ENCODE results near the gene SMIM22.

The SMIM22 gene

DNA sequence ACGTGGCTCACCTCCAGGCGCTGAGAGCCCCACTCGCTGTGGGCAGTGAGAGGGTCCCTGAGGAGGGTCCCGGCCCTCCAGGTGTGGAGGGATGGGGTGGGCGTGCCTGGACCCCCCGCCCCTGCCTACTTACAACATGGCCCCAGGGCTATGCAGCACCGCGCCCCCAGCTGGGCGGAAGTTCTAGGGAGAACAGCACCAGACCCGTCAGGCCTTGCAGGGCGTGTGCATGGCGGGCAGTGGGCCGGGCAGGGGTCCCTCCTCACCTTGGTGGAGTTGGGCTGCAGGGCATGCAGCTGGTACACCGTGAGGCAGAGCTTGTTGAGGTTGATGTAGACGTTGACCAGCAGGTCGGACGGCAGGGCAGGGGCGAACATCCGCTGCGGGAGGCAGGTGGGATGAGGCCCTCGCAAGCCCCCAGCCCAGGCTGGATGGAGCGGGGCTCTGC is 2.7 kb downstream of the SMIM22 start:
- H3K4me3 ChIP-seq (ENCODE audit: low read length) = no peak overlapping the region
- TF ChIP-seq, protein P1, sequence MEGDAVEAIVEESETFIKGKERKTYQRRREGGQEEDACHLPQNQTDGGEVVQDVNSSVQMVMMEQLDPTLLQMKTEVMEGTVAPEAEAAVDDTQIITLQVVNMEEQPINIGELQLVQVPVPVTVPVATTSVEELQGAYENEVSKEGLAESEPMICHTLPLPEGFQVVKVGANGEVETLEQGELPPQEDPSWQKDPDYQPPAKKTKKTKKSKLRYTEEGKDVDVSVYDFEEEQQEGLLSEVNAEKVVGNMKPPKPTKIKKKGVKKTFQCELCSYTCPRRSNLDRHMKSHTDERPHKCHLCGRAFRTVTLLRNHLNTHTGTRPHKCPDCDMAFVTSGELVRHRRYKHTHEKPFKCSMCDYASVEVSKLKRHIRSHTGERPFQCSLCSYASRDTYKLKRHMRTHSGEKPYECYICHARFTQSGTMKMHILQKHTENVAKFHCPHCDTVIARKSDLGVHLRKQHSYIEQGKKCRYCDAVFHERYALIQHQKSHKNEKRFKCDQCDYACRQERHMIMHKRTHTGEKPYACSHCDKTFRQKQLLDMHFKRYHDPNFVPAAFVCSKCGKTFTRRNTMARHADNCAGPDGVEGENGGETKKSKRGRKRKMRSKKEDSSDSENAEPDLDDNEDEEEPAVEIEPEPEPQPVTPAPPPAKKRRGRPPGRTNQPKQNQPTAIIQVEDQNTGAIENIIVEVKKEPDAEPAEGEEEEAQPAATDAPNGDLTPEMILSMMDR (conservative IDR thresholded peaks at IDR 0.05; ENCODE audit: low read depth, low read length) = no peak
- no peak for DNase-seq (ENCODE audit: low read depth)

DNA sequence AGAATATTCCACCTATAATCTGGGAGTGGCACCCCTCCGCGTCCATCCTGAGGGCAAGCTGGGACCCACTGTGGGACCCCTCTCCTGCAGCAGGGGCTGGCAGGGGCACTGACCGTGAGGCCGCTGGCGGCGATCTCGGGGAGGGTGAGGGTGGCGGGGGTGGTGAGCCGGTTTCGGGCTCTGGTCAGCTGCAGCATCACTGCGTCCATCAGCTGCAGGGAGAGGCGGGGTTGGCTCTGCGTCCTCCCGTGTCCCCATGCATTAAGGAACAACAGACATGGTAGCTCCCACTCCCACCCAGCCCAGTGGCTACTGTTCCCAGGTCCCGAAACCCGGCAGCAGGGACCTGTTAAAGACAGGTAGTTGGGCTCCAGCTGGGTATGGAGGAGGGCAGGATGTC is 3.3 kb downstream of the SMIM22 start:
- TF ChIP-seq, protein P1 (conservative IDR thresholded peaks at IDR 0.05; ENCODE audit: low read depth, low read length) = no peak
- DNase-seq (ENCODE audit: low read depth) = no peak
- no peak overlapping the region for H3K4me3 ChIP-seq (ENCODE audit: low read length)

DNA sequence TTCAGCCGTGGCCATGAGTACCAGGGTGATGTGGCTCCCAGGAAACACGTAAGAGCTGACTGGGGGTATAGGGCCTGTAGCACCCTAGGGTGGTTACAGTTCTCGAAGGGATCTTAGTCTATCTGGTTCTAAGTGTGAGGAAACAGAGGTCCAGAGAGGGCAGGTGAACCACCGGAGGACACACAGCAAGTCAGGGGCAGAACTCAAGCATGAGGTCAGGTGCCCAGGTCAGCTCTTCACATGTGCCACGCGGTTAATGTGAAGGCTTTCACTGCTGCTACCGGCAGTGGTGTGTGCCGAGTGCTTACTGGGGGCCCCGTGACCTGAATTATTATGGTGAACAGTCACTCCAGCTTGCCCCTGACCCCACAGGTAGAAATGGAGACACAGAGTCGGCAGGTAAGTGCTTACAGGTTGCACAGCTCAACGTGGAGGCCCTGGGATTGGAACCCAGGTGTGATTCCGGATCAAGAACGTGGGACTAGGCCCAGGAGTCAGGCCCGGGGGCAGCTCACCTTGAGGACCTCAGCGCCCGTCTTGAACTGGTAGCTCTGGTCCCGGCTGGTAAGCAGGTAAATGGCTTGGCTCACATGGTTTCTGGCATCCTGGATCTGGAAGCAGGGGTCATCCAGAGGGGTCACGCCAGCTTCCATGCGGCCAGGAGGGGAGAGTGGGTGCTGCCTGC is 4.1 kb downstream of the SMIM22 start:
- no peak overlapping the region for H3K4me3 ChIP-seq (ENCODE audit: low read length)
- no peak for DNase-seq (ENCODE audit: low read depth)
- TF ChIP-seq, protein P1 (conservative IDR thresholded peaks at IDR 0.05; ENCODE audit: low read depth, low read length) = no peak

DNA sequence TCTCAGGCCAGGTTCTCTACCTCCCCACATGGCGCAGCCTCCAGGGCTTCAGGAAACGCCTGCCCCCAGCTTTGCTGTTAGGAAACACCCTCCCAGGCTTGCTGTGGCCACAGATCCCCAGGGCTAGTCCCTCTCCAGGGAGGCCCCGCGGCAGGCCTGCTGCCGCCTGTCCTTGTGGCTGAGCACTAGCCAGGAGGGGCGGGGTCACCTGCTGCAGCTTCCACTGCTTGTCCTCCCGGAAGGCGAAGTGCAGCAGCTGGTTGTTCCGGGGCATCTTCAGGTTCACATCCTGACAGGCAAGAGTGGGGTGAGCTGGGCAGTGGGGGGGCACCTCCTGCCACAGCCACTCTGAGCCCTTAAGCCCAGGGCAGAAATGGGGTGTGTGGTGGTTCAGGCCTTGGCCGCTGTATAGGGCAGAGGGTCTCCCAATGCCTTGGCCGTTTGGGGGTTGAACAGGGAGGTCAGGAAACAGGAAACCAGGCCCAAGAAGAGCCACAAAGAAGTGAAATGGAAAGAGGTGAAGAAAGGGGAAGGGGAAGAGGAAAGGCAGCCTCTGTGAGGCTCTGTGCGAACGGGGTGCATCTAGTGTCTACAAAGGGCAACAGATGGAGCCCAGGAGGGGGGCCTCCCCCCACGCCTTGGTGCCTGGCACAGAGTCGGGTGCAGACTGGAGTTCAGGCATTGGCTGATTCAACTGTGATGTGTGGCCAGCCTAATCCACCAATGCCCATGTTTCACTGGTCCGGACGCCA is 5.3 kb downstream of the SMIM22 start:
- TF ChIP-seq, protein P1 (conservative IDR thresholded peaks at IDR 0.05; ENCODE audit: low read depth, low read length) = no peak
- no peak overlapping the region for H3K4me3 ChIP-seq (ENCODE audit: low read length)
- DNase-seq (ENCODE audit: low read depth) = no peak

DNA sequence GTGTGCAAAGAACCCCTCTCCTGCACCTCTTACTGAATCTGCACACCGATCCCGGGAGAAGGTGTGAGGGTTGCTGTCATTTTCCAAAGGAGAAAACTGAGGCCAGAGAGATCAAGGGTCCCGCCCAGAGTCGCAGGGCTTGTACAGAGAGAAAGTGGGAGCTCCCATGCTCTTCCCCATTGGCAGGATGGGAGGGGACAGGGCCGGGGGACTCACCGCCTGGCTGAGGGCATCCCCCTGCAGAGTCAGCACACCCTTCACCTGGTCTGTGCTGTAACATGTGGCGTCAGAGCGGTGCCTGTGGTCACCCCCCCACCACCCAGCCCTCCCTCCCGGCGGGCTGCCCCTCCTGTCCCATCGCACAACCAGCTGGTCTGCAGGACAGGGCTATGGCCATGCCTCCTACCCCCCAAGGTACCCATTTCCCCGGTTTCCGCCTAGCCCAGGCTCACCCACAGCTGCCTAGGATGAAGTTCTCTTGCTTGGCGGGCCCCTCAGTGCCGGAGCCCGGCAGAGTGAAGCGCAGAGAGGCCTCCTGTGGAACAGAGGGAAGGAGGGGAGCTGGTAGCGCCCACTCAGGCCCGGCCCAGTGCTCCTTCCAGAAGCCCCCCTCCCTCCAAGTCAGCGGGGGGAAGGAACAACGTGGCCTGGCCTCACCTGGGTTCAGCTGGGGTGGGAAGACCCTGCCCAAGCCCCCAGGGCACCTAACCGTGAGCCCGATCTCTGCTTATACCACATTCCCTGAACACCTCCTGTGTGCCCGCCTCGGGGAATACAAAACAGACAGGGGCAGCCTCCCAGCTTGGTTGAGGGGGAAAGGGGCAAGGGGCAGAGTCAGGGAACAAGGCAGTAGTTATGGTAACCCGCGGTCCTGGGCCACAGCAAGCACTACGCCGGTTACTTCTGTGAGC is 6.1 kb downstream of the SMIM22 start:
- H3K4me3 ChIP-seq (ENCODE audit: low read length) = peak overlapping the region; percentile 66
- TF ChIP-seq, protein P1 (conservative IDR thresholded peaks at IDR 0.05; ENCODE audit: low read depth, low read length) = no peak
- no peak for DNase-seq (ENCODE audit: low read depth)

DNA sequence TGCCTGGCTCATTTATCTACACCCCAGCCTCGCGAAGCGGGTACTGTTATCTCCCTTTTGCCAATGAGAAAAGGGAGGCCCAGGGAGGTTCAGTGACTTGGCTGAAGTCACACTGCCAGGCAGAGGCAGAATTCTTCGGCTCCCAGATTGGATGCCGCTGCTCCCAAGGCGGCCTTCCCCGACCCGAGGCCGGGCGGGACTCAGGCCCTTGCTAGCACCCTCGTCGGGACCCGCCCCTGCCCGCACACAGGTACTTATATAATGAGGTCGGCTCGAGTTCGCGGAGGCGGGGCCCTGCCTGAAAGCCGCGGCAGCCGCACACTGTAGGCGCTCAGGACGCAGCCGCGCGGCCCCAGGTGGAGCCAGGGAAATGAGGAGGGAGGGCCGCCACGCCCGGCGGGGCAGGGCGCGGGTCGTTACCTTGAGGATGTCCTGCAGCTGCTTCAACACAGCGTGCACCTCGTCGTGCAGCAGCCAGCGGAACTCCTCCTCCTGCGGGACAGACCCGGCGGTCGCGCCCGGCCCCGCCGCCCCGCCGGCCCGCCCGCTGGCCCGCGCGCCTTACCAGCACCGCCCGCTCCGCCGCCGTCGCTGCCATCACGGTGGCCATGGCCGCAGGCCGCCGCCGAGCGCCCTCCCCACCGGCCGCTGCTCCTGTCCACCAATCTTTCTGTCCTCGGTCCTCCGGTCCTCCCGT is 6.9 kb downstream of the SMIM22 start, which contains the start of gene ROGDI:
ROGDI (minus strand) TSS at position 672 of the 697 bp plus-strand sequence; CDS start at position 610, 62 bp downstream.
- no peak for DNase-seq (ENCODE audit: low read depth)
- peak within 1 kb of the TSS; percentile 66 for H3K4me3 ChIP-seq (ENCODE audit: low read length)
- TF ChIP-seq, protein P1 (conservative IDR thresholded peaks at IDR 0.05; ENCODE audit: low read depth, low read length) = no peak

All from retinal pigment epithelial cell (primary cell).